Activated B cell treated with CpG ODN at 0.5 μM for 24 hours (primary cell): Measurements from ENCODE around the gene BMAL1. TPM values are rescaled to one million over a fixed set of nuclear protein-coding genes. Genes with fewer than 3 reads are reported as not detected.

Experiments
- ATAC-seq: fragments of 200-7000 bp; cut with Tn5 transposase; one replicate; pipeline ENCODE4 v1.10.0; 2021; ENCODE audit warnings: low read depth, mild to moderate bottlenecking, moderate library complexity
- CTCF ChIA-PET: fragments of 350-600 bp; sonication (Branson Sonifier 250); formaldehyde crosslinking; loops from one replicate; lab custom pipeline; 2021; ENCODE audit warnings: antibody characterized with exemption; lab: Charles Lee
- POLR2A ChIA-PET: fragments of 350-600 bp; sonication (Branson Sonifier 250); formaldehyde crosslinking; loops from one replicate; lab custom pipeline; 2021; ENCODE audit warnings: antibody characterized with exemption; lab: Charles Lee
- DNase-seq: peaks from one replicate; pipeline ENCODE4 v3.0.0; 2022
- H3K27ac Mint-ChIP-seq: one replicate; pipeline ENCODE4 v1.8.0; 2020; ENCODE audit warnings: mixed read lengths
- H3K27me3 Mint-ChIP-seq: one replicate; pipeline ENCODE4 v1.8.0; 2021; ENCODE audit warnings: mixed read lengths
- H3K36me3 Mint-ChIP-seq: one replicate; pipeline ENCODE4 v1.8.0; 2021; ENCODE audit warnings: low read depth, mixed read lengths
- H3K4me1 Mint-ChIP-seq: one replicate; pipeline ENCODE4 v1.8.0; 2021; ENCODE audit warnings: mixed read lengths
- H3K4me3 Mint-ChIP-seq: one replicate; pipeline ENCODE4 v1.8.0; 2020; ENCODE audit warnings: mild to moderate bottlenecking, mixed read lengths
- H3K9me3 Mint-ChIP-seq: one replicate; pipeline ENCODE4 v1.8.0; 2020; ENCODE audit warnings: mixed read lengths
- CTCF ChIP-seq: fragments of 200-600 bp; IDR thresholded peaks from one replicate; pipeline ENCODE4 v1.8.0; 2022; ENCODE audit warnings: antibody characterized with exemption, mild to moderate bottlenecking
- intact Hi-C: fragments of 100-400 bp; cut with micrococcal nuclease; formaldehyde crosslinking; loops from one replicate; pipeline ENCODE4 v1.15.1; 2024
- total RNA-seq: library from RNA; stranded (reverse); gene quantifications from 2 replicates; pipeline ENCODE4 v1.2.3, GENCODE V29; 2022

The BMAL1 gene
- total RNA-seq, 1 donor from 2014 or later: 30.1 TPM

- ChIA-PET CTCF (no interaction called here), POLR2A (no interaction called here)
- Mint-ChIP-seq H3K9me3 (no peaks in the 10 kb centered on the region), H3K27me3 (no peaks in the 10 kb centered on the region), H3K36me3 (peaks cover 4% of the 10 kb centered on the region), H3K27ac (no peak overlapping the region), H3K4me1 (peaks cover 25% of the 10 kb centered on the region), H3K4me3 (no peak overlapping the region)
- TF ChIP-seq CTCF: no peak
- no peak for ATAC-seq
- intact Hi-C loops: no loop called here
- DNase-seq: no peak
Observed at GRCh38 chr11:13284776-13285588, 7.4 kb downstream of the BMAL1 start.

GRCh38 chr11:13286279-13286821 is 8.8 kb downstream of the BMAL1 start:
- H3K36me3 Mint-ChIP-seq: peaks cover 4% of the 10 kb centered on the region
- H3K4me3 Mint-ChIP-seq: no peak overlapping the region
- POLR2A ChIA-PET: no interaction called here
- TF ChIP-seq CTCF: no peak
- no peak for DNase-seq
- H3K27ac Mint-ChIP-seq: no peak overlapping the region
- peaks cover 22% of the 10 kb centered on the region for H3K4me1 Mint-ChIP-seq
- H3K27me3 Mint-ChIP-seq: no peaks in the 10 kb centered on the region
- CTCF ChIA-PET: no interaction called here
- no peak for ATAC-seq
- H3K9me3 Mint-ChIP-seq: no peaks in the 10 kb centered on the region
- intact Hi-C loops: no loop called here

GRCh38 chr11:13287036-13287435 is 9.4 kb downstream of the BMAL1 start:
- no peak for TF ChIP-seq CTCF
- H3K36me3 Mint-ChIP-seq: peaks cover 4% of the 10 kb centered on the region
- H3K4me3 Mint-ChIP-seq: no peak overlapping the region
- intact Hi-C loops: no loop called here
- peaks cover 22% of the 10 kb centered on the region for H3K4me1 Mint-ChIP-seq
- H3K27ac Mint-ChIP-seq: no peak overlapping the region
- ATAC-seq (no peak), DNase-seq (no peak)
- H3K27me3 Mint-ChIP-seq: no peaks in the 10 kb centered on the region
- no peaks in the 10 kb centered on the region for H3K9me3 Mint-ChIP-seq
- ChIA-PET POLR2A (no interaction called here), CTCF (no interaction called here)

- CTCF ChIA-PET: no interaction called here
- Mint-ChIP-seq H3K27ac (no peak overlapping the region), H3K4me3 (no peak overlapping the region), H3K36me3 (peaks cover 4% of the 10 kb centered on the region), H3K27me3 (no peaks in the 10 kb centered on the region), H3K9me3 (no peaks in the 10 kb centered on the region), H3K4me1 (peaks cover 22% of the 10 kb centered on the region)
- intact Hi-C loops: no loop called here
- POLR2A ChIA-PET: no interaction called here
- ATAC-seq (no peak), DNase-seq (no peak)
- TF ChIP-seq CTCF: no peak
Observed at GRCh38 chr11:13287681-13288080, 10.1 kb downstream of the BMAL1 start.

GRCh38 chr11:13288375-13289029 is 10.9 kb downstream of the BMAL1 start:
- CTCF ChIA-PET: no interaction called here

More at GRCh38 chr11:13288375-13289029, 10.9 kb downstream of the BMAL1 start:
- POLR2A ChIA-PET: no interaction called here
- ATAC-seq (no peak), DNase-seq (no peak)
- H3K36me3 Mint-ChIP-seq: peaks cover 4% of the 10 kb centered on the region
- H3K9me3 Mint-ChIP-seq: no peaks in the 10 kb centered on the region
- TF ChIP-seq CTCF: no peak
- H3K4me1 Mint-ChIP-seq: peaks cover 24% of the 10 kb centered on the region
- intact Hi-C loops: no loop called here
- no peak overlapping the region for H3K27ac Mint-ChIP-seq
- H3K27me3 Mint-ChIP-seq: no peaks in the 10 kb centered on the region
- H3K4me3 Mint-ChIP-seq: no peak overlapping the region
